Keratinocyte (primary cell): ENCODE data around the gene MAD1L1. TPM values are rescaled to one million over a fixed set of nuclear protein-coding genes. Genes with fewer than 3 reads are reported as not detected.

Experiments
- DNase-seq: peaks from one replicate; pipeline ENCODE4 v3.0.0-alpha.2; 2011; ENCODE audit warnings: low read depth, missing footprints, low spot score
- FAIRE-seq: peaks from 2 replicates; lab custom pipeline; 2011; peaks lifted over from hg19 to GRCh38; lab: Jason Lieb, UNC
- H2AFZ ChIP-seq: 2 replicates; pipeline ENCODE4 v1.6.0; 2012; ENCODE audit warnings: low read length, control low read depth, inconsistent platforms; ENCODE audit not compliant: control insufficient read depth
- H3K27ac ChIP-seq: 2 replicates; pipeline ENCODE4 v1.5.1; 2011; ENCODE audit warnings: low read length; ENCODE audit not compliant: control insufficient read depth, insufficient read depth
- H3K27me3 ChIP-seq: 3 replicates; pipeline ENCODE4 v1.6.0; 2011; ENCODE audit warnings: low read length; ENCODE audit not compliant: control insufficient read depth, insufficient read depth; ENCODE audit errors: extremely low read depth
- H3K36me3 ChIP-seq, 2 experiments: 2 replicates in 1 of 2; 3 replicates in 1 of 2; pipeline ENCODE4 v1.5.1; 2011; ENCODE audit warnings: low read length in 2 of 2, mild to moderate bottlenecking in 1 of 2; ENCODE audit not compliant: control insufficient read depth in 2 of 2, insufficient read depth in 2 of 2; ENCODE audit errors: extremely low read depth in 1 of 2
- H3K4me1 ChIP-seq: 3 replicates; pipeline ENCODE4 v1.5.1; 2011; ENCODE audit warnings: low read length; ENCODE audit not compliant: control insufficient read depth, insufficient read depth; ENCODE audit errors: extremely low read depth
- H3K4me2 ChIP-seq: 3 replicates; pipeline ENCODE4 v1.6.0; 2011; ENCODE audit warnings: low read depth, low read length; ENCODE audit not compliant: control insufficient read depth, insufficient read depth; ENCODE audit errors: extremely low read depth
- H3K4me3 ChIP-seq, 3 experiments: fragments of 200-600 bp in 1 of 3; sonication (generic) in 1 of 3; 2 replicates in 2 of 3; 3 replicates in 1 of 3; pipeline ENCODE4 v1.5.1; 2011 to 2016; ENCODE audit warnings: low read length in 3 of 3, mild to moderate bottlenecking in 3 of 3, control low read depth in 2 of 3, inconsistent platforms in 1 of 3, low read depth in 1 of 3, mixed read lengths in 1 of 3, mixed run types in 1 of 3, moderate library complexity in 1 of 3; ENCODE audit not compliant: control insufficient read depth in 2 of 3, insufficient read depth in 2 of 3; ENCODE audit errors: extremely low read depth in 1 of 3
- H3K79me2 ChIP-seq: 2 replicates; pipeline ENCODE4 v1.6.0; 2012; ENCODE audit warnings: low read length; ENCODE audit not compliant: control insufficient read depth, insufficient read depth
- H3K9ac ChIP-seq: 3 replicates; pipeline ENCODE4 v1.6.0; 2011; ENCODE audit warnings: low read length; ENCODE audit not compliant: control insufficient read depth, insufficient read depth; ENCODE audit errors: extremely low read depth
- H3K9me1 ChIP-seq: 3 replicates; pipeline ENCODE4 v1.6.0; 2011; ENCODE audit warnings: low read length; ENCODE audit not compliant: control insufficient read depth, insufficient read depth; ENCODE audit errors: extremely low read depth
- H3K9me3 ChIP-seq: 2 replicates; pipeline ENCODE4 v1.5.1; 2012; ENCODE audit warnings: low read depth, low read length; ENCODE audit not compliant: control insufficient read depth
- H4K20me1 ChIP-seq: 3 replicates; pipeline ENCODE4 v1.6.0; 2011; ENCODE audit warnings: low read length; ENCODE audit not compliant: control insufficient read depth, insufficient read depth; ENCODE audit errors: extremely low read depth
- EZH2 ChIP-seq: IDR thresholded peaks from one replicate; pipeline ENCODE4 v1.6.1; 2012; ENCODE audit warnings: inconsistent platforms, mild to moderate bottlenecking, low read length, moderate library complexity
- dilution Hi-C: fragments of 300-500 bp; cut with MboI; formaldehyde crosslinking; loops from one replicate; pipeline ENCODE4 v1.7.0; 2020; ENCODE audit warnings: low sequenced_read_pairs; ENCODE audit not compliant: extremely low pct_ligation_motif_present
- polyA plus RNA-seq, 5 experiments: library from polyadenylated mRNA; depleted of rRNA in 3 of 5; stranded (reverse) in 3 of 5; stranded (forward) in 1 of 5; unstranded in 1 of 5; fragments of >200 nt; gene quantifications; 1 replicate in 1 of 5; 2 replicates in 3 of 5; 3 replicates in 1 of 5; pipeline versions ENCODE4 v1.2.1 to v1.2.3, GENCODE V29; 2011 to 2012; ENCODE audit warnings: missing spikeins in 2 of 5, low read depth in 1 of 5, low replicate concordance in 1 of 5
- TF ChIP-seq, protein P1 (sequence below), 3 experiments: IDR thresholded peaks in 1 of 3; conservative IDR thresholded peaks in 1 of 3; optimal IDR thresholded peaks in 1 of 3; 2 replicates in 2 of 3; 3 replicates in 1 of 3; pipeline versions ENCODE3 to v1.5.1; 2011; ENCODE audit warnings: low read length in 3 of 3, mild to moderate bottlenecking in 3 of 3, moderate library complexity in 2 of 3, control low read depth in 1 of 3, inconsistent platforms in 1 of 3; ENCODE audit not compliant: insufficient read depth in 2 of 3; ENCODE audit errors: extremely low read depth in 1 of 3

The MAD1L1 gene
- polyA plus RNA-seq, 1 donor (not counting 4 experiments of a cell fraction or from before 2014, with no cell fraction given) = 18.0 TPM

DNA sequence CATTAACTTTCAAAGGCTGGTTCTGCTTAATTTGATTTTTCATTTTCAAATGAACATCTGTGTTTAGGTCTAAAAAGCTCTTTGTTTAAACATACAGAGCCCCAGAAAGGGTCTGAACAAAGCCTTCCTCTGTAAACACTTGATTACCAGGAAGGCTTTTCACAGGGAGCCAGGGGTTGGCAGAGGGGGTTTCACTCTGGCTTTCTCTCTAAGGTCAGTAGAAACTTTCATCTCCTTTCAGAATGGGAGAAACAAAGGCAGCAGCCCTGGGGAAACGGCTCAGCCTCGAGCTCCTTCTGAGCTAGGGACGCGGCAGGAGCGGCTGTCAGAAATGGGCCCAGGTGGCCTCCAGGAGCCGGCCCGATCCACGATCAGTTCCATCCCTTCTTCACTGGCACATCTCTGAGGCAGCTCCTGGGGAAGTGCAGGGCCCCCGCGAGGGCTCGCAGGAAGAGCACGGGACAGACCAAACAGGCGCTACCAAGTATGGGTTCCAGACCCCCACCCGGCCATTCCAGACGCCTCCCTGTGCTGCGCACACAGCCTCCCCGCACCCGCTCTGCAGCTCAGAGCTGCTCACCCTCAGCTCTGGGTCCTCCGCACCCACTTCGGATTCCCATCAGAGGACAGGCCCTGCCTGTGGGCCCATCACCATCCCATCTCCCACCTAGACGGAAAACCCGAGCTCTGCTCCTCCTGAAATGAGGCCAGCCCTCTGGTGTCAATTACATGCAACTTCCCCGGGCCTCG, 124.1 kb downstream of the MAD1L1 start:
- Histone ChIP-seq H3K79me2 (no peaks in the 10 kb centered on the region), H3K4me2 (no peak overlapping the region), H2AFZ (no peak overlapping the region), H4K20me1 (peaks cover 6% of the 10 kb centered on the region), H3K4me3 (no peak overlapping the region), H3K4me1 (peaks cover 26% of the 10 kb centered on the region), H3K9ac (no peak overlapping the region), H3K36me3 (peaks cover 0 to 1% of the 10 kb centered on the region in 2 experiments), H3K9me1 (peaks cover 3% of the 10 kb centered on the region), H3K27me3 (no peaks in the 10 kb centered on the region), H3K27ac (no peak overlapping the region), H3K9me3 (no peaks in the 10 kb centered on the region)
- FAIRE-seq (no peak), DNase-seq (no peak)
- TF ChIP-seq, protein P1, sequence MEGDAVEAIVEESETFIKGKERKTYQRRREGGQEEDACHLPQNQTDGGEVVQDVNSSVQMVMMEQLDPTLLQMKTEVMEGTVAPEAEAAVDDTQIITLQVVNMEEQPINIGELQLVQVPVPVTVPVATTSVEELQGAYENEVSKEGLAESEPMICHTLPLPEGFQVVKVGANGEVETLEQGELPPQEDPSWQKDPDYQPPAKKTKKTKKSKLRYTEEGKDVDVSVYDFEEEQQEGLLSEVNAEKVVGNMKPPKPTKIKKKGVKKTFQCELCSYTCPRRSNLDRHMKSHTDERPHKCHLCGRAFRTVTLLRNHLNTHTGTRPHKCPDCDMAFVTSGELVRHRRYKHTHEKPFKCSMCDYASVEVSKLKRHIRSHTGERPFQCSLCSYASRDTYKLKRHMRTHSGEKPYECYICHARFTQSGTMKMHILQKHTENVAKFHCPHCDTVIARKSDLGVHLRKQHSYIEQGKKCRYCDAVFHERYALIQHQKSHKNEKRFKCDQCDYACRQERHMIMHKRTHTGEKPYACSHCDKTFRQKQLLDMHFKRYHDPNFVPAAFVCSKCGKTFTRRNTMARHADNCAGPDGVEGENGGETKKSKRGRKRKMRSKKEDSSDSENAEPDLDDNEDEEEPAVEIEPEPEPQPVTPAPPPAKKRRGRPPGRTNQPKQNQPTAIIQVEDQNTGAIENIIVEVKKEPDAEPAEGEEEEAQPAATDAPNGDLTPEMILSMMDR (optimal IDR thresholded peaks at IDR 0.05 in 1 of 3, IDR thresholded peaks at IDR 0.05 in 1 of 3, conservative IDR thresholded peaks at IDR 0.05 in 1 of 3; ENCODE audit: extremely low read depth in 1 of 3, insufficient read depth in 2 of 3, low read length in 3 of 3) = no peak
- TF ChIP-seq EZH2 = no peak
- dilution Hi-C loops = no loop called here

DNA sequence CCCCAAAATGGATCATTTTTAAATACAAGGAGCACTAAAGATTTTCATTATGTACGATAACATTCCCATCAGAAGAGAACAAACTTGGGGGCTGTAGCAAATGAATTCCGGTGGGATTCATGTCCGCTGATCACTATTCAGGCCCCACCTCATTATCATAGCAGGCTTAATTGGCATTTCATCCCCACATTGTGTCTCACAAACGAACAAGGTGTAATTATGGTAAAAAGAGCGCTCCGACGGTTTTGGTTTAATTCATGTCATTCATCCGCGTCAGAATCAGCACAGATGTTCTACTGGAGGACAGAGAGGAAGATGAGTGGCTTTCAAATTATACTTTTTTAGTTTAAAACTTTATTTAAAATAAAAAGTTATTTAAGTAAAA, 124.7 kb downstream of the MAD1L1 start:
- Histone ChIP-seq H3K4me3 (no peak overlapping the region), H3K4me2 (no peak overlapping the region), H3K9ac (no peak overlapping the region), H3K4me1 (peaks cover 26% of the 10 kb centered on the region), H2AFZ (no peak overlapping the region), H3K79me2 (no peaks in the 10 kb centered on the region), H4K20me1 (peaks cover 6% of the 10 kb centered on the region), H3K27ac (no peak overlapping the region), H3K27me3 (no peaks in the 10 kb centered on the region), H3K36me3 (peaks cover 0 to 1% of the 10 kb centered on the region in 2 experiments), H3K9me3 (no peaks in the 10 kb centered on the region), H3K9me1 (peaks cover 3% of the 10 kb centered on the region)
- DNase-seq (no peak), FAIRE-seq (no peak)
- dilution Hi-C loops = no loop called here
- TF ChIP-seq, protein P1 (optimal IDR thresholded peaks at IDR 0.05 in 1 of 3, IDR thresholded peaks at IDR 0.05 in 1 of 3, conservative IDR thresholded peaks at IDR 0.05 in 1 of 3; ENCODE audit: extremely low read depth in 1 of 3, insufficient read depth in 2 of 3, low read length in 3 of 3) = no peak
- no peak for TF ChIP-seq EZH2
